Smooth muscle cell of the brain vasculature (primary cell): ENCODE measurements around the gene RC3H1.
"Not testable (repeated sequence)": the region's sequence is repeated elsewhere in the genome, so short reads cannot be mapped to it uniquely, and the experiment has no call there.

Experiments
- DNase-seq: peaks from one replicate; pipeline ENCODE4 v3.0.0-alpha.2; 2012; ENCODE audit warnings: low read depth, low spot score

RC3H1 gene, protein sequence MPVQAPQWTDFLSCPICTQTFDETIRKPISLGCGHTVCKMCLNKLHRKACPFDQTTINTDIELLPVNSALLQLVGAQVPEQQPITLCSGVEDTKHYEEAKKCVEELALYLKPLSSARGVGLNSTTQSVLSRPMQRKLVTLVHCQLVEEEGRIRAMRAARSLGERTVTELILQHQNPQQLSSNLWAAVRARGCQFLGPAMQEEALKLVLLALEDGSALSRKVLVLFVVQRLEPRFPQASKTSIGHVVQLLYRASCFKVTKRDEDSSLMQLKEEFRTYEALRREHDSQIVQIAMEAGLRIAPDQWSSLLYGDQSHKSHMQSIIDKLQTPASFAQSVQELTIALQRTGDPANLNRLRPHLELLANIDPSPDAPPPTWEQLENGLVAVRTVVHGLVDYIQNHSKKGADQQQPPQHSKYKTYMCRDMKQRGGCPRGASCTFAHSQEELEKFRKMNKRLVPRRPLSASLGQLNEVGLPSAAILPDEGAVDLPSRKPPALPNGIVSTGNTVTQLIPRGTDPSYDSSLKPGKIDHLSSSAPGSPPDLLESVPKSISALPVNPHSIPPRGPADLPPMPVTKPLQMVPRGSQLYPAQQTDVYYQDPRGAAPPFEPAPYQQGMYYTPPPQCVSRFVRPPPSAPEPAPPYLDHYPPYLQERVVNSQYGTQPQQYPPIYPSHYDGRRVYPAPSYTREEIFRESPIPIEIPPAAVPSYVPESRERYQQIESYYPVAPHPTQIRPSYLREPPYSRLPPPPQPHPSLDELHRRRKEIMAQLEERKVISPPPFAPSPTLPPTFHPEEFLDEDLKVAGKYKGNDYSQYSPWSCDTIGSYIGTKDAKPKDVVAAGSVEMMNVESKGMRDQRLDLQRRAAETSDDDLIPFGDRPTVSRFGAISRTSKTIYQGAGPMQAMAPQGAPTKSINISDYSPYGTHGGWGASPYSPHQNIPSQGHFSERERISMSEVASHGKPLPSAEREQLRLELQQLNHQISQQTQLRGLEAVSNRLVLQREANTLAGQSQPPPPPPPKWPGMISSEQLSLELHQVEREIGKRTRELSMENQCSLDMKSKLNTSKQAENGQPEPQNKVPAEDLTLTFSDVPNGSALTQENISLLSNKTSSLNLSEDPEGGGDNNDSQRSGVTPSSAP

GRCh38 chr1:174022080-174022975 lies at the start of gene RC3H1:
RC3H1 (minus strand) TSS chr1:174022357; CDS start chr1:173992985, 29,372 bp downstream.
- peak; percentile 43 for DNase-seq

- DNase-seq = no peak
These were observed 48.5 kb upstream of the RC3H1 start for GRCh38 chr1:174070614-174071013.

- DNase-seq = no peak
These were observed 45.8 kb upstream of the RC3H1 start for GRCh38 chr1:174068000-174068399.

DNA sequence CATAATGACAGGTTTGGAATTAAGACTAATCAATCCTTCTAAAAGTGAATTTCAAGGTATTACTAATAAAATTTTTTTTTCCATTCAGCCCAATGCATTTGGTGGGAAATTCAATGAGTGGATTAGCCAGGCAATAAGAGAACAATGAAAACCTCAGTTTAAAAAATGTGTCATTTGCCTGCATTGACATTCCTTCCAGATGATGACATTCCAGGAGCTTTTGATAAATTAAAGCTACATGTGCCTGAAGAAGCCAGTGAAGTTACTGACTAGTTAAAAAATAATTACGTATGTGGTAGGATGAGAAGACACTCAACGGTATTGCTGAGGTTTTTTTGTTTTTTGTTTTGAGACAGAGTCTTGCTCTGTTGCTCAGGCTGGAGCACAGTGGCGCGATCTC lies 37.9 kb upstream of the RC3H1 start:
- DNase-seq = no peak

- DNase-seq = no peak
These were observed 36.5 kb upstream of the RC3H1 start for GRCh38 chr1:174058624-174059023.

DNA sequence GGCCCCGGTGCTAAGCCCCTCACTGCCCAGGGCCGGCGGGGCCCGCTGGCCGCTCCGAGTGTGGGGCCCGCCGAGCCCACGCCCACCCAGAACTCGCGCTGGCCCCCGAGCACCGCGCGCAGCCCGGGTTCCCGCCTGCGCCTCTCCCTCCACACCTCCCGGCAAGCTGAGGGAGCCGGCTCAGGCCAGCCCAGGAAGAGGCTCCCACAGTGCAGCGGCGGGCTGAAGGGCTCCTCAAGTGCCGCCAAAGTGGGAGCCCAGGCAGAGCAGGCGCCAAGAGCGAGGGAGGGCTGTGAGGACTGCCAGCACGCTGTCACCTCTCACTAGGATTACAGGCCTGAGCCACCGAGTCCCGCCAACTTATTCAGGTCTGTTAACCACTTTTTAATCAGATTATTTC lies 34.5 kb upstream of the RC3H1 start:
- not testable (repeated sequence) for DNase-seq

DNA sequence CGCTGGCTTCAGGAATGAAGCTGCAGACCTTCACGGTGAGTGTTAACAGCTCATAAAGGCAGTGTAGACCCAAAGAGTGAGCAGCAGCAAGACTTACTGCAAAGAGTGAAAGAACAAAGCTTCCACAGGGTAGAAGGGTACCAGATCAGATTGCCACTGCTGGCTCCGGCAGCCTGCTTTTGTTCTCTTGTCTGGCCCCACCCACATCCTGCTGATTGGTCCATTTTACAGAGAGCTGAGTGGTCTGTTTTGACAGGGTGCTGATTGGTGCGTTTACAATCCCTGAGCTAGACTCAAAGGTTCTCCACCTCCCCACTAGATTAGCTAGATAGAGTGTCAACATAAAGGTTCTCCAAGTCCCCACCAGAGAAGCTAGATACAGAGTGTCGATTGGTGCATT lies 33.6 kb upstream of the RC3H1 start:
- DNase-seq = not testable (repeated sequence)

DNA sequence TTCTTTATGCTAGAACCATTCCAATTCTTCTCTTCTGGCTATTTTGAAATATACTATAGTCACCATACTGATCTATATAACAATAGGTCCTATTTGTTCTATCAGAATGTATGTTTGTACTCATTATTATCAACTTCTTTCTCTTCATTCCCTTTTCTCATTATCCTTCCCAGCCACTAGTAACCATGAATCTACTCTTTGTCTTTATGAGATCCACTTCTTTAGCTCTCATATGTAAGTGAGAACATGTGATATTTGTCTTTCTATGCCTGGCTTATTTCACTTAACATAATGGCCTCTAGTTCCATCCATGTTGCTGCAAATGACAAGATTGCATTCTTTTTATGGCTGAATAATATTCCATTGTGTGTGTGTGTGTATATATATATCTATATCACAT lies 31.7 kb upstream of the RC3H1 start:
- no peak for DNase-seq

DNA sequence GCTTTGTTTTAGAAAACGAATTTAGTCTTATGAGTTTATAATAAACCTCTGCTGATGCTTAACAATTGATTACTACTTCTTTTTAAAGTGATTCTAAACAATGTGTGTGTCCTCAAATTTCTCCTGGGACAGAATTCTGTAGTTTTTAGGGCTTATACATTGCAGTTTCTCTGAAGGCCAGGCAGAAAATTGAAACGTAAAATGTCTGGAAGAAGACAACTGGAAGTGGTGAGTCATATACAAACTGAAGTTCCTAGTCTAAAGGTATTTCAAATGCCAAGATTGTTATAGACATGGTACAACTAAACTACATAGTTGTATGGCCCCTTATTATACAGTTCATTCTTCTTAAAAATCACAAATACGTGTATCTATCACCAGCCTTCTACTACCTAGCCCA lies 30.5 kb upstream of the RC3H1 start:
- no peak for DNase-seq

GRCh38 chr1:174051956-174052355 lies 29.8 kb upstream of the RC3H1 start:
- no peak for DNase-seq

DNA sequence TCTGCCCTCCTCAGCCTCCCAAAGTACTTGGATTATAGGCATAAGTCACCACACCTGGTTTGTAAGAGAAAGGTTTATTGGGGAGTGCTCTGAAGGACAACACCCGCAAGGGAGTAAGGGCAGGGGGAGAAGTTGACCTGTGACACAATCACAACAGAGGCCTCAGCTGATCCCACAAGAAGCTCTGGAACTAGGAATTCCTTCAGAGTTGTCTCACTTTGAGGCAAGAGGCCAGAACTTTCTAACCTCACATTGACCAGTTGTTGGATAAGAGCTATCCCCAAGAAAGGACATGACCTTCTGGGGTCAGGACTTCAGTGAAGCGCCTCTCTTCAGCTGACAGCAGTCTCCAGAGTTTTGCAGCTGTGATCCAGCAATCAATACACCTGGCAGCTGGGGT lies 27.4 kb upstream of the RC3H1 start:
- DNase-seq = no peak

DNA sequence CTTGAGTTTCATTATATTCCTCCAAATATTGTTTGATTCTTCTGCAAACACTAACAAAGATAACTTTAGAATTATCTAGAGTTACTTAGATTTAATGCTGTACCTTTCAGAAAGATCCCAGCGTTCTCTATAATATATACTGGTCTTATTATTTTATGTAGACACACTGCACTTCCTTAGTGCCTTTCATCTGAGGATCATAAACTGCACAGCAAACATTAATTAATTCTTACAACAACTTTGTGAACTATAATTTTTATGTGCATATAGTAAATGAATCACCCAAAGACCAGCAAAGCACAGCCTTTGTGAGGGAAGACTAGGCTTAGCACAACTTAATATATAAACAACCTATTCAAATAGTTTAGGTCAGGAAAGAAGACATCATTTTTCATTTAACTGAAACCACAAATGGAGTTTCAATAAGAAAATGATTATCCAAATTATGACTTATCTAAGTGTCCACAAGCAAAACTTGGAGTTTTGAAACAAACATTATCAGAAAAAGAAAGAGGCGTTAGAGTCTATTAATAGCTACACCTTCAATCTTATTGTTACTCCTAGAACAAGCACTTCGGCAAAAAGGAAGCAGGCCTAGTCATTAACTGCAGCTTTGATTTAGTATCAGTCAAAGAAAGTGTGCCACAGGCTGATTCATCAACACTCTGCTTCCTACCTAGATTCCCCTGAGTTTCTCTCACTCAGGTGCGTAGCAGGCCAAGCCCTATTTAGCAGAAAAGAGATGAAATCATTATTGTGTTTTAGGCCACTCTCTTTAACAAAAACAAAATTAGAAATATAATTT lies 22.5 kb upstream of the RC3H1 start:
- DNase-seq = no peak

DNA sequence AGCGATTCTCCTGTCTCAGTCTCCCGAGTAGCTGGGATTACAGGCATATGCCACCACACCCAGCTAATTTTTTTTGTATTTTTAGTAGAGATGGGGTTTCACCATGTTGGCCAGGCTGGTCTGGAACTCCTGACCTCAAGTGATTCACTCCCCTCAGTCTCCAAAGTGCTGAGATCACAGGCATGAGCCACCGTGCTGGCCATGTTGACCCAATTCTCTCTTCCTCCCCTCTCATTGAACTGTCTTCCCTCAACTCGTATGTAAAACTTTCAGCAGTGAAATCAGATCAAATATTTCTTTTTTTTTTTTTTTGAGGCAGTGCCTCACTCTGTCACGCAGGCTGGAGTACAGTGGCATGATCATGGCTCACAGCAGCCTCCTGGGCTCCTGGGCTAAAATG lies 20.4 kb upstream of the RC3H1 start:
- DNase-seq = not testable (repeated sequence)

GRCh38 chr1:174041369-174041768 lies 19.2 kb upstream of the RC3H1 start:
- no peak for DNase-seq

DNA sequence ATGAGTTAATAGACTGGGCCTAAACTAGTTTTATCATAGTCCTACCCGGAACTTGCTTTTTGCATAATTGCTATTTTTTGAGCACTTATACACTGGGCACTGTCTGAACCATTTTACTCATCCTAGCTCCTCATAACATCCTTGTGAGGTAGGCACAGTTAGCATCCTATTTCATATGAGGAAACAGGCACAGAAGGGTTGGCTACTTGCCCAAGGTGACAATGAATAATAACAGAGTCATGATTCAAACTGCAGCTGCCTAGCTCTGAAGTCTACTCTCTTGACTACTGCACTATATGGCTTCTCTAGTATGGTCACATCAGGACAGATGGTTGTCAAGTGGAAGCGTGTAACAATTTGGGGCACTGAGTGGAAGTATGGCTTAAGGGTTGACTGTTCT lies 18.2 kb upstream of the RC3H1 start:
- DNase-seq = no peak

DNA sequence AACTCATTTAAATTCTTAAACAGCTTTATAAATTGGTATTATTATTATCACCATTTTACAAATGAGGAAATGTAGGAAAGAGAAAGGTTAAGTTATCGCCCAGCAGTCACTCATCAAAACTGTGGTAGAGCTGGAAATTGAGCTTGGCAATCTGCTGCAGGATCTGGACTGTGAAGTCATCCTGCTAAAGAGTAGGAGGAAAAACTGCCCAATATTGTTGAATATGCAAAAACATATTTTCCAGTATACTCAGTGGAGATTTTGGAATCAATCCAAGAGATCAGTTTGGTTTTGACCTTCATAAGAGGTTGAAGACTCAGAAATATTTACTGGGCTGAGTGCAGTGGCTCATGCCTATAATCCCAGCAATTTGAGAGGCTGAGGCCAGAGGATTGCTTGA lies 16.9 kb upstream of the RC3H1 start:
- no peak for DNase-seq

GRCh38 chr1:174036798-174037197 lies 14.6 kb upstream of the RC3H1 start:
- DNase-seq = no peak

DNA sequence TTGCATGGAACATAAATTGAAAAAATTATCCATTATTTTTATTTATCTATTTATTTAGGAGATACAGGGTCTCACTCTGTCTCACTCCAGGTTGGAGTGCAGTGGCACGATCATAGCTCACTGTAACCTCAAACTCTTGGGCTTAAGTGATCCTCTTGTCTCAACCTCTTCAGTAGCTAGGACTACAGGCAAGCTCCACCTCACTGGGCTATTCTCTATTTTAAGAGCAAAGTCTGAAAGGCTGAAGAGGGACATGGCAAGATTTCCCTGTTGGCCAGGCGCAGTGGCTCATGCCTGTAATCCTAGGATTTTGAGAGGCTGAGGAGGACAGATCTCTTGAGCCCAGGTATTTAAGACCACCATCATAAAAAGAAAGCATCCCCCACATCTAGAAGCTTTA lies 14.0 kb upstream of the RC3H1 start:
- DNase-seq = no peak

DNA sequence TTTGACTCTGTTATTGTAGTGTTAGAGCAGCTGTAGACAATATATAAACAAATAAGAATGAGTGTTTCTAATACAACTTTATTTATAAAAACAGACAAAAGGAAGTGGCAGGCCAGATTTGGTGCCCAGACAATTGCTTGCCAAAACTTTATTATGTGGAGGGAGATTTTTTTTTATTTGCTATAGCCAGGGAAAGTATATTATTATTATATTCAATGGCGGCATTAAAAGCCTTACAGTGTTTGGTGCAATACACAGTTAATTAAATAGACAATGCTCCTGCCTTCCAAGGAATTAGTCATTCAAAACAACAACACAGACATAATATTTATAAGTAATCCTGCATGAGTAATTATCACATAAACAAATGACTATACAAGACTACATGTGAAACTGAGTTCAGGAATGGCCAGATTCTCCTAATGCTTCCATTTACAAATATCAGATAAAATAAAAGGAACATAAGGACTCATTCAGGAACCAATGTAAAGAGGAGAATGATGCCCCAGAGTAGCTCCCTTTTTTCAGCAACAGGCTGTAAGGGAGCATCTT lies 10.6 kb upstream of the RC3H1 start:
- DNase-seq = no peak

DNA sequence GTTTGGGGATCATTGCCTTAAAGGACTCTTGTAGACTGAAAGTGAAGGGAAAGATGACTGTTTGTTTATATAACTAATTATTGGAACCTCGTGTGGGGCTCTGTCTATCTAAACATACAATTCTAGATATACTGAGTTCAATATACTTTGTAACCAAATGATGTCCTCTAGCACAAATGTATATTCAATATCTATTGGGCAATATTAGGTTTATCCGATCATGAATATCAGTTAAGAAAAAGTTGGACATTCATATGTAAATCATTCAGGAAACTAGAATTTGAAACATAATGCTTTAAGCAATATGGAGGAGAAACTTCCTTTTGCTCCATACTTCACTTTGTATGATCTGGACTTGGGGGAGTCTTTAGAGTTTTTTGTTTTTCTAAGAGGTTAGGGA lies 8.9 kb upstream of the RC3H1 start:
- no peak for DNase-seq
